Measurements from ENCODE around the gene CDC42SE2.
"Not testable (repeated sequence)": the region's sequence is repeated elsewhere in the genome, so short reads cannot be mapped to it uniquely, and the experiment has no call there.

- TF ChIP-seq CTCF, POLR2A (IDR thresholded peaks at IDR 0.05): not testable (repeated sequence)
These were observed 8.0 kb downstream of the CDC42SE2 start for GRCh38 chr5:131271888-131272287.

All from right lobe of liver (tissue), 4 donors.